Kidney (tissue), 14 donors: ENCODE measurements around the gene SPATA12. TPM values are rescaled to one million over a fixed set of nuclear protein-coding genes. Genes with fewer than 3 reads are reported as not detected.

Source experiments
- DNase-seq, 5 donors: peaks; one replicate each; pipeline ENCODE4 v3.0.0-alpha.2; 2013 to 2020
- FAIRE-seq: peaks from 2 replicates; lab custom pipeline; 2012; peaks lifted over from hg19 to GRCh38; lab: Jason Lieb, UNC
- H3K27ac ChIP-seq, 2 donors: one replicate each; pipeline ENCODE4 v1.7.0; 2013; ENCODE audit warnings: low read depth in 2 of 2, low read length in 2 of 2, inconsistent platforms in 1 of 2
- H3K27me3 ChIP-seq: one replicate; pipeline ENCODE4 v1.7.1; 2013; ENCODE audit warnings: low read length, inconsistent platforms; ENCODE audit not compliant: control insufficient read depth, insufficient read depth
- H3K36me3 ChIP-seq, 3 donors: one replicate each; pipeline versions ENCODE4 v1.7.0 to v1.7.1; 2013; ENCODE audit warnings: low read length in 3 of 3, control low read depth in 1 of 3, inconsistent platforms in 1 of 3; ENCODE audit not compliant: insufficient read depth in 3 of 3, control insufficient read depth in 2 of 3
- H3K4me1 ChIP-seq, 3 donors: one replicate each; pipeline versions ENCODE4 v1.7.0 to v1.7.1; 2013; ENCODE audit warnings: low read length in 3 of 3, inconsistent platforms in 1 of 3, low read depth in 1 of 3; ENCODE audit not compliant: control insufficient read depth in 2 of 3, insufficient read depth in 2 of 3
- H3K4me3 ChIP-seq, 3 donors: one replicate each; pipeline versions ENCODE4 v1.7.0 to v1.8.1; 2013; ENCODE audit warnings: low read length in 3 of 3, control low read depth in 1 of 3, inconsistent platforms in 1 of 3
- H3K9ac ChIP-seq, 3 donors: one replicate each; pipeline versions ENCODE4 v1.7.0 to v1.7.1; 2013; ENCODE audit warnings: low read length in 3 of 3, control low read depth in 1 of 3, inconsistent platforms in 1 of 3
- H3K9me3 ChIP-seq, 3 donors: one replicate each; pipeline versions ENCODE4 v1.7.0 to v1.7.1; 2013; ENCODE audit warnings: low read length in 3 of 3, control low read depth in 1 of 3, inconsistent platforms in 1 of 3; ENCODE audit not compliant: control insufficient read depth in 2 of 3, insufficient read depth in 1 of 3
- intact Hi-C: fragments of 100-400 bp; cut with DNase I; formaldehyde crosslinking; loops from one replicate; pipeline ENCODE4 v1.11.1; 2022
- polyA plus RNA-seq: library from polyadenylated mRNA; stranded (reverse); fragments of 350-450 nt; fragmentation: Illumina TruSeq; extraction: RNeasy Lipid Tissue Mini Kit (QIAGEN cat#74804); gene quantifications from one replicate; pipeline ENCODE4 v1.2.3, GENCODE V29; 2014; ENCODE audit warnings: low read depth, low replicate concordance; ENCODE audit not compliant: insufficient read depth
- total RNA-seq: library from RNA; stranded (reverse); fragmentation: NEBNext Ultra II Directional; extraction: Animal tissue kit (Norgen Biotek cat#: 25700); gene quantifications from one replicate; pipeline ENCODE4 v1.2.1, GENCODE V29; 2021
- TF ChIP-seq, protein P1 (sequence below): IDR thresholded peaks from 3 replicates; pipeline ENCODE4 v1.5.1; 2012; ENCODE audit warnings: mild to moderate bottlenecking, moderate library complexity, borderline replicate concordance; ENCODE audit not compliant: insufficient read depth; ENCODE audit errors: extremely low read depth
- donor health status: control.
- donor health status: control.
- donor health status: control.
- donor health status: control.
- donor health status: control.
- donor health status: DM: yes; HTN: yes; CAD: no.
- donor health status: Normal renal cell carcinoma (clear cell type).

SPATA12 gene
- total and polyA plus RNA-seq, 2 donors from 2014 or later = not detected

DNA sequence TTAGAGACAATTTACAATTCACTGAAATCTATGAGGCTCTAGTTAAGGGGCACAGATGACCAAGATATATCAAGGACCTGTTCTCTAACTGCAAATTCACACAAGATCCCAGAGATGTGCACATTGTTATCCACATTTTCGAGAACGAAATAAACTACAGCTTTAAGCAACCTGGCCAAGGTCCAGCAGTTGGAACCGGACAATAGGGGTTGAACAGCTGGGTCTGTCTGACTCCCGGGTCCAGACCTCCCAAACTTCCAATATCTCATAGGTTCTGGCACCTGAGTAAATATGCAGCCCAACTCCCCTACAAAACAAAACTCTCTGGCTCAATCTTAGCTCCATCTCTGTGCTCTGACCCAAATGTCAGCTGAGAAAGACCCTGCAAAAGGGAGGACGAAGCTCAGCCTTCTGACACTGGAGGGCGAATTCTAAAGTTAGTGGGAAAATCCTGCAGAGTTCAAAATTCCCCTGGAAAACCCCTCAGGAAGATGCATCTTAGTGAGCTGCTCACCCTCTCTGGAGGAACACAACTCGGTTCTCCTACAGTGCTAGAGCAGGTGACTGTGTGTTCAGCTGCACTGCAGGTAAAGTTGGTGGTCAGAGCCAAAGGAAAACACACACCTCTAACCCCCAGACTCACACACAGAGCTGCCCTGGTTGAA lies 14.2 kb upstream of the SPATA12 start:
- H3K36me3 ChIP-seq = no peaks in the 10 kb centered on the region
- no peak overlapping the region for H3K27ac ChIP-seq
- DNase-seq (no peak), FAIRE-seq (no peak)
- H3K4me1 ChIP-seq = peaks cover 3 to 8% (median 3%) of the 10 kb centered on the region in 3 donors
- H3K9ac ChIP-seq = no peak overlapping the region
- TF ChIP-seq, protein P1, sequence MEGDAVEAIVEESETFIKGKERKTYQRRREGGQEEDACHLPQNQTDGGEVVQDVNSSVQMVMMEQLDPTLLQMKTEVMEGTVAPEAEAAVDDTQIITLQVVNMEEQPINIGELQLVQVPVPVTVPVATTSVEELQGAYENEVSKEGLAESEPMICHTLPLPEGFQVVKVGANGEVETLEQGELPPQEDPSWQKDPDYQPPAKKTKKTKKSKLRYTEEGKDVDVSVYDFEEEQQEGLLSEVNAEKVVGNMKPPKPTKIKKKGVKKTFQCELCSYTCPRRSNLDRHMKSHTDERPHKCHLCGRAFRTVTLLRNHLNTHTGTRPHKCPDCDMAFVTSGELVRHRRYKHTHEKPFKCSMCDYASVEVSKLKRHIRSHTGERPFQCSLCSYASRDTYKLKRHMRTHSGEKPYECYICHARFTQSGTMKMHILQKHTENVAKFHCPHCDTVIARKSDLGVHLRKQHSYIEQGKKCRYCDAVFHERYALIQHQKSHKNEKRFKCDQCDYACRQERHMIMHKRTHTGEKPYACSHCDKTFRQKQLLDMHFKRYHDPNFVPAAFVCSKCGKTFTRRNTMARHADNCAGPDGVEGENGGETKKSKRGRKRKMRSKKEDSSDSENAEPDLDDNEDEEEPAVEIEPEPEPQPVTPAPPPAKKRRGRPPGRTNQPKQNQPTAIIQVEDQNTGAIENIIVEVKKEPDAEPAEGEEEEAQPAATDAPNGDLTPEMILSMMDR = no peak
- no peaks in the 10 kb centered on the region for H3K27me3 ChIP-seq
- intact Hi-C loops = no loop called here
- H3K9me3 ChIP-seq = no peaks in the 10 kb centered on the region
- H3K4me3 ChIP-seq = no peak overlapping the region

DNA sequence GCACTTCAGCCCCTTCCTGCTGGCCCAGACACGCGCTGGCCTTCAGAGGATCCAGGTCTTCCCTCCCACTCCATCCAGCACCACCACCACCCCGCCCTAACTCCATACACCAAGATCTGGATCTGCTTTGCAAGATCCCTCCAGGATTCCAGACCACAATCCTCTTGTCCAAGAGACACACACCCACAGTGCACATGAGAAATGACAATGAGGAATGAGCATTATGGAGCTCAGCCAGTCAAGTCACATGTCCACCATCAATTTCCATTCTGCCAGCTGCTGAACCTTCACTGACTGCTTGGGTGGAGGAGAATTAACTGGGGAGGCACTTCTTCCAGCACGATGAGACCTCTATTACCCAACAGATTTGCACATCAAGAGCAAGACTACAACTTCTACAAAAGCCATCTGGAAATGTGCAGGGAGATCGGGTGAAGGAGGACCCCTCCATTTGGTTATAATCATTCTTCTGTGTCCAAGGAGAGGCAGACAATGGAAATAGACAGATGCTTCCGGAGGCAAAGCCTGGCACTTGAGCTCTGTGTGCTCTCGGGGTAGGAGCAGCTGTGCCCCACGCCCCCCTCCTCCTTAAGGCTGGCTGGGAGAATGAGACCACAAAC lies 12.3 kb upstream of the SPATA12 start:
- intact Hi-C loops = no loop called here
- no peaks in the 10 kb centered on the region for H3K9me3 ChIP-seq
- H3K36me3 ChIP-seq = no peaks in the 10 kb centered on the region
- no peak overlapping the region for H3K27ac ChIP-seq
- H3K9ac ChIP-seq = no peak overlapping the region
- TF ChIP-seq, protein P1 = no peak
- peaks cover 3 to 8% (median 3%) of the 10 kb centered on the region in 3 donors for H3K4me1 ChIP-seq
- DNase-seq (peak in 2 of 5 donors; percentile 21 to 50), FAIRE-seq (no peak)
- no peak overlapping the region for H3K4me3 ChIP-seq
- no peaks in the 10 kb centered on the region for H3K27me3 ChIP-seq

DNA sequence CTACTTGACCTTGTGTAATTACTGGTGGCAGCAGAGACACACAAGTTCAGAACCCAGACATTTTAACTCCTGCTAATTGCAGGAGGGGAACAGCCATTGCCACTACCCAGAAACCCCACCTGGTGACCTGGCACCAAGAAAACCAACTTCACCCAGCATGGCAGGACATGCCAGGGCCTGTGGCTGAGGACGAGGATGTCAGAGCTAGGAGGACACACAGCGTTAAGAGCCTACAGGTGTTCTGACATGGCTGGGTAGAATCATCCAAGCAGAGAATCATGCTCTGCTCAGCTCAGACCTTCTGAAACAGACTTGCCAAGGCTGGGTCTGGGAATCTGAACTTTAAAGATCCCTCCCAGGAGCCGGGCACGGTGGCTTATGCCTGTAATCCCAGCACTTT lies 11.7 kb upstream of the SPATA12 start:
- no peaks in the 10 kb centered on the region for H3K27me3 ChIP-seq
- H3K36me3 ChIP-seq = no peaks in the 10 kb centered on the region
- TF ChIP-seq, protein P1 = no peak
- no peak overlapping the region for H3K9ac ChIP-seq
- H3K27ac ChIP-seq = no peak overlapping the region
- DNase-seq (no peak), FAIRE-seq (no peak)
- H3K9me3 ChIP-seq = no peaks in the 10 kb centered on the region
- intact Hi-C loops = no loop called here
- peaks cover 3 to 8% (median 3%) of the 10 kb centered on the region in 3 donors for H3K4me1 ChIP-seq
- H3K4me3 ChIP-seq = no peak overlapping the region
